H1 (cell line): Measurements from ENCODE around the gene SEMA3E. TPM values are rescaled to one million over a fixed set of nuclear protein-coding genes. Genes with fewer than 3 reads are reported as not detected.
A peak's percentile ranks its signal among the peaks of the same experiment; 100 is the strongest.

Experiments
- CTCF ChIA-PET: fragments of 300-600 bp; sonication (Branson Sonifier 250); formaldehyde crosslinking; loops from one replicate; lab custom pipeline; 2021; ENCODE audit not compliant: partially characterized antibody; lab: Charles Lee
- POLR2A ChIA-PET: fragments of 300-600 bp; sonication (Branson Sonifier 250); formaldehyde crosslinking; loops from one replicate; lab custom pipeline; 2021; ENCODE audit warnings: inconsistent platforms; ENCODE audit not compliant: partially characterized antibody; lab: Charles Lee
- DNase-seq, 2 experiments: peaks; one replicate each; pipeline versions ENCODE4 v3.0.0 to v3.0.0-alpha.2; 2010 to 2022; ENCODE audit warnings: low spot score in 2 of 2, low read depth in 1 of 2, mixed read lengths in 1 of 2
- FAIRE-seq: peaks from 2 replicates; lab custom pipeline; 2011; peaks lifted over from hg19 to GRCh38; lab: Jason Lieb, UNC
- H2AFZ ChIP-seq: 2 replicates; pipeline ENCODE4 v1.8.1; 2012; ENCODE audit warnings: low read length, inconsistent platforms
- H2AK5ac ChIP-seq: 2 replicates; pipeline ENCODE4 v1.6.1; 2013; ENCODE audit warnings: low read depth, low read length
- H2BK120ac ChIP-seq: replicated peaks from 2 replicates; pipeline ENCODE3; 2013; ENCODE audit warnings: low read depth, low read length, inconsistent platforms
- H2BK12ac ChIP-seq: 2 replicates; pipeline ENCODE4 v1.6.1; 2013; ENCODE audit warnings: low read depth, low read length
- H2BK15ac ChIP-seq: 2 replicates; pipeline ENCODE4 v1.6.1; 2013; ENCODE audit warnings: low read length
- H2BK20ac ChIP-seq: 2 replicates; pipeline ENCODE4 v1.6.1; 2013; ENCODE audit warnings: low read length
- H2BK5ac ChIP-seq: 2 replicates; pipeline ENCODE4 v1.6.1; 2013; ENCODE audit warnings: low read depth, low read length
- H3K14ac ChIP-seq: 2 replicates; pipeline ENCODE4 v1.6.1; 2013; ENCODE audit warnings: inconsistent platforms; ENCODE audit not compliant: insufficient read length
- H3K18ac ChIP-seq: 2 replicates; pipeline ENCODE4 v1.6.1; 2013; ENCODE audit warnings: low read length; ENCODE audit errors: extremely low read depth
- H3K23ac ChIP-seq: 2 replicates; pipeline ENCODE4 v1.6.1; 2013; ENCODE audit warnings: inconsistent platforms; ENCODE audit not compliant: insufficient read length
- H3K23me2 ChIP-seq: 2 replicates; pipeline ENCODE4 v1.6.1; 2013; ENCODE audit warnings: low read depth, low read length
- H3K27ac ChIP-seq: 2 replicates; pipeline ENCODE4 v1.6.1; 2011; ENCODE audit warnings: low read depth, low read length, inconsistent platforms
- H3K27me3 ChIP-seq, 4 experiments: replicated peaks in 1 of 4; 1 replicate in 1 of 4; 2 replicates in 3 of 4; pipeline versions ENCODE4 v1.6.1 to v1.8.1; 2011 to 2013; ENCODE audit warnings: low read length in 3 of 4, mild to moderate bottlenecking in 3 of 4, inconsistent platforms in 2 of 4, mixed read lengths in 2 of 4, moderate library complexity in 1 of 4; ENCODE audit not compliant: control insufficient read depth in 3 of 4, insufficient read depth in 3 of 4; ENCODE audit errors: extremely low read depth in 1 of 4
- H3K36me3 ChIP-seq, 4 experiments: 2 replicates each; pipeline versions ENCODE4 v1.6.1 to v1.8.1; 2011 to 2013; ENCODE audit warnings: mild to moderate bottlenecking in 4 of 4, low read length in 3 of 4, moderate library complexity in 2 of 4, control low read depth in 1 of 4, inconsistent platforms in 1 of 4; ENCODE audit not compliant: insufficient read depth in 4 of 4, control insufficient read depth in 2 of 4
- H3K4ac ChIP-seq: replicated peaks from 2 replicates; pipeline ENCODE3; 2013; ENCODE audit warnings: low read length, low read depth, mixed read lengths, inconsistent platforms; ENCODE audit not compliant: insufficient read length
- H3K4me1 ChIP-seq, 4 experiments: replicated peaks in 1 of 4; 1 replicate in 1 of 4; 2 replicates in 3 of 4; pipeline versions ENCODE4 v1.6.1 to v1.8.1; 2011 to 2013; ENCODE audit warnings: low read length in 3 of 4, inconsistent platforms in 2 of 4, mixed read lengths in 1 of 4; ENCODE audit not compliant: insufficient read depth in 4 of 4, control insufficient read depth in 3 of 4
- H3K4me2 ChIP-seq, 2 experiments: 2 replicates each; pipeline versions ENCODE4 v1.6.1 to v1.8.1; 2011 to 2013; ENCODE audit warnings: low read depth in 2 of 2, low read length in 2 of 2, control low read depth in 1 of 2, inconsistent platforms in 1 of 2, mild to moderate bottlenecking in 1 of 2; ENCODE audit not compliant: insufficient read depth in 1 of 2
- H3K4me3 ChIP-seq, 4 experiments: fragments of 200-600, 300-600 bp in 1 of 4; sonication (generic), shearing (Covaris generic), sonication (Bioruptor Twin) in 1 of 4; 2 replicates each; pipeline versions ENCODE4 v1.5.1 to v1.8.1; 2011 to 2016; ENCODE audit warnings: low read length in 4 of 4, low read depth in 3 of 4, control low read depth in 2 of 4, inconsistent platforms in 2 of 4, mild to moderate bottlenecking in 2 of 4, mixed read lengths in 1 of 4, moderate library complexity in 1 of 4; ENCODE audit not compliant: insufficient read depth in 2 of 4; ENCODE audit errors: extremely low read depth in 1 of 4
- H3K56ac ChIP-seq: replicated peaks from 2 replicates; pipeline ENCODE3; 2013; ENCODE audit warnings: low read depth, mild to moderate bottlenecking, mixed read lengths, low read length, inconsistent platforms; ENCODE audit not compliant: insufficient read length
- H3K79me1 ChIP-seq: 2 replicates; pipeline ENCODE4 v1.6.1; 2013; ENCODE audit warnings: low read depth, low read length, control low read depth
- H3K79me2 ChIP-seq, 2 experiments: 2 replicates each; pipeline versions ENCODE4 v1.6.1 to v1.8.1; 2012 to 2013; ENCODE audit warnings: low read length in 2 of 2, mild to moderate bottlenecking in 2 of 2, inconsistent platforms in 1 of 2; ENCODE audit not compliant: insufficient read depth in 2 of 2, control insufficient read depth in 1 of 2
- H3K9ac ChIP-seq, 4 experiments: replicated peaks in 1 of 4; 1 replicate in 1 of 4; 2 replicates in 3 of 4; pipeline versions ENCODE4 v1.6.1 to v1.8.1; 2011 to 2013; ENCODE audit warnings: low read depth in 3 of 4, low read length in 3 of 4, control low read depth in 2 of 4, mild to moderate bottlenecking in 2 of 4, moderate library complexity in 2 of 4, inconsistent platforms in 1 of 4; ENCODE audit errors: extremely low read depth in 1 of 4
- H3K9me3 ChIP-seq, 2 experiments: 2 replicates each; pipeline versions ENCODE4 v1.6.1 to v1.8.1; 2012 to 2013; ENCODE audit warnings: mild to moderate bottlenecking in 2 of 2, moderate library complexity in 2 of 2, control low read depth in 1 of 2, inconsistent platforms in 1 of 2, low read depth in 1 of 2, low read length in 1 of 2, mixed read lengths in 1 of 2; ENCODE audit not compliant: insufficient read depth in 2 of 2
- H4K20me1 ChIP-seq, 2 experiments: replicated peaks in 1 of 2; 2 replicates each; pipeline versions ENCODE3 to v1.8.1; 2011 to 2013; ENCODE audit warnings: inconsistent platforms in 2 of 2, low read length in 2 of 2, mild to moderate bottlenecking in 1 of 2; ENCODE audit not compliant: insufficient read depth in 2 of 2, control insufficient read depth in 1 of 2
- H4K5ac ChIP-seq: 2 replicates; pipeline ENCODE4 v1.6.1; 2013; ENCODE audit warnings: low read length, low read depth, mixed read lengths, inconsistent platforms; ENCODE audit not compliant: insufficient read length
- H4K8ac ChIP-seq: 2 replicates; pipeline ENCODE4 v1.8.0; 2013; ENCODE audit warnings: mild to moderate bottlenecking, moderate library complexity, low read length, inconsistent platforms; ENCODE audit not compliant: insufficient read depth; ENCODE audit errors: extremely low read depth
- H4K91ac ChIP-seq: replicated peaks from 2 replicates; pipeline ENCODE3; 2013; ENCODE audit warnings: low read length, mixed read lengths, inconsistent platforms; ENCODE audit not compliant: insufficient read length
- CREB1 ChIP-seq: IDR thresholded peaks from 2 replicates; pipeline ENCODE4 v1.6.1; 2012; ENCODE audit warnings: inconsistent platforms
- JUN ChIP-seq: IDR thresholded peaks from 2 replicates; pipeline ENCODE4 v1.6.1; 2011; ENCODE audit warnings: low read depth, mild to moderate bottlenecking, improper control_type of control experiment, low read length
- KDM1A ChIP-seq: fragments of 200-600, 300-600 bp; sonication (generic); IDR thresholded peaks from 2 replicates; pipeline ENCODE4 v1.7.1; 2016; ENCODE audit warnings: mild to moderate bottlenecking, low read length, borderline replicate concordance
- MAX ChIP-seq: IDR thresholded peaks from 2 replicates; pipeline ENCODE4 v1.6.1; 2012; ENCODE audit warnings: inconsistent platforms
- POLR2A ChIP-seq, 2 experiments: IDR thresholded peaks; 1 replicate in 1 of 2; 2 replicates in 1 of 2; pipeline ENCODE4 v1.6.1; 2011; ENCODE audit warnings: low read depth in 2 of 2, low read length in 2 of 2, mild to moderate bottlenecking in 2 of 2; ENCODE audit errors: control extremely low read depth in 1 of 2
- POLR2AphosphoS5 ChIP-seq: IDR thresholded peaks from 2 replicates; pipeline ENCODE4 v1.6.1; 2011; ENCODE audit warnings: low read depth, low read length
- TAF7 ChIP-seq: optimal IDR thresholded peaks from 2 replicates; pipeline ENCODE3; 2011; ENCODE audit warnings: low read depth, mild to moderate bottlenecking, inconsistent platforms, low read length, moderate library complexity, borderline replicate concordance
- WGBS, 2 experiments: shearing (Covaris generic) in 1 of 2; methylation state at CpG; one replicate each; pipeline versions ENCODE4 v1.1.6 to v1.1.7; 2013 to 2015; ENCODE audit warnings: low lambda C conversion rate in 2 of 2, mixed read lengths in 2 of 2, inconsistent platforms in 1 of 2, low coverage in 1 of 2, missing lambda C conversion rate in 1 of 2; ENCODE audit not compliant: insufficient replicate concordance in 2 of 2, insufficient coverage in 1 of 2, insufficient read length in 1 of 2; ENCODE audit errors: extremely low coverage in 1 of 2, missing lambda C conversion rate in 1 of 2; 5-methylcytosine and 5-hydroxymethylcytosine counted together
- polyA plus RNA-seq, 7 experiments: library from polyadenylated mRNA; depleted of rRNA in 3 of 7; stranded (reverse) in 5 of 7; unstranded in 2 of 7; fragments of >200 nt in 5 of 7; fragments of 200-250 nt in 2 of 7; gene quantifications; 1 replicate in 5 of 7; 2 replicates in 1 of 7; 4 replicates in 1 of 7; pipeline versions ENCODE4 v1.2.1 to v1.2.3, GENCODE V29; 2011 to 2013; ENCODE audit warnings: missing spikeins in 2 of 7, mixed read lengths in 2 of 7
- total RNA-seq: library from RNA; stranded (reverse); fragmentation: NEBNext Ultra II Directional; extraction: Animal tissue kit (Norgen Biotek cat#: 25700); gene quantifications from 2 replicates; pipeline ENCODE4 v1.2.1, GENCODE V29; 2021

SEMA3E gene
- total and polyA plus RNA-seq, 2 of the 8 experiments (the other 6 are each of a cell fraction or from before 2014, with no cell fraction given): 0.93 to 0.94 TPM

DNA sequence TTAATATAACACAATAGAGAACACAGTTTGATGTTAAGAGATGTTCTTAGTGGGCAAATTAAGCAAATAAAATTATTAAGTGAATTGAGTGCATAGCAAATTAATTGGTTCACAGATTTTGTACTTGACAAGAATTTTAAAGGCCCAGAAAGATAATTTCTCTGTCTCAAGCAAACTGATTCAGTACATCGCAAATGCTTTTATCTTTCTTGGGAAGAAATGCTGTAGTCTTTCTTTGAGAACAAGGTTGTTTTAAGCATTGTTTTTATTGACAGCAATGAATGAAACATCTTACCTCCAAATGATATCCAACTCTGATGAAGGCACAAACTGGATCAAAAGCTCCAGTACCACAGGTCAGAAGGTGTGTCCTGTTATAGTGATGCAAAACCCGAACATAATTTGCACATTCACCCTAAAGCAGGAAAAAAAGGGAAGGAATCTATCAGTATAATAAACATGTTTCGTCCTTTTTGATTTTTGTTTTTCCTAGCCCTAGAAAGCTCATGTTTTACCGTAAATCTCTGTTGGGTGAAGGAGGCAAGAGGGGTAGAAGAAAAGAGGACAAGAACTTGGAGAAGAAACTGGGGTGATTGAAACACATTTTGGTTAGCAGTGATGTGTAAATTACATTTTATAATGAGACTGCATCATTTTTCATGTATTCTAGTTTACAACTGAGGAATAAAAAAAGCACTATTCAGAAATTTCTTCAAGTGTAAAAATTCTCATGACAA lies 182.6 kb downstream of the SEMA3E start:
- Histone ChIP-seq H3K23me2 (no peaks in the 10 kb centered on the region), H4K20me1 (peaks cover 1 to 3% of the 10 kb centered on the region in 2 experiments), H2BK120ac (no peak overlapping the region), H3K4me3 (peak overlapping the region in 1 of 4 experiments; percentile 54; a peak in 1 of 8 replicates), H3K27me3 (peaks cover 0 to 1% (median 0%) of the 10 kb centered on the region in 4 experiments; a peak in 1 of 7 replicates), H4K5ac (no peak overlapping the region), H3K79me1 (no peaks in the 10 kb centered on the region), H2BK15ac (no peak overlapping the region), H2BK20ac (no peak overlapping the region), H3K4ac (no peak overlapping the region), H2AFZ (no peak overlapping the region), H3K18ac (no peak overlapping the region), H3K4me1 (peaks cover 0 to 11% (median 3%) of the 10 kb centered on the region in 4 experiments; a peak in 3 of 7 replicates), H3K14ac (no peak overlapping the region), H2BK12ac (no peak overlapping the region), H3K9ac (no peak overlapping the region), H3K36me3 (peaks cover 0 to 33% (median 15%) of the 10 kb centered on the region in 4 experiments; a peak in 5 of 8 replicates), H2AK5ac (no peak overlapping the region), H3K4me2 (peak overlapping the region; percentile 13 to 33; a peak in 1 of 4 replicates), H4K91ac (no peak overlapping the region), H3K9me3 (no peaks in the 10 kb centered on the region), H3K27ac (no peak overlapping the region), H3K23ac (no peak overlapping the region), H3K79me2 (peaks cover 0 to 16% of the 10 kb centered on the region in 2 experiments; a peak in 2 of 4 replicates), H4K8ac (no peak overlapping the region), H3K56ac (no peak overlapping the region), H2BK5ac (no peak overlapping the region)
- no peak for DNase-seq
- peak; percentile 81 for FAIRE-seq
- 57% methylated on average over 4 of the region's 4 CpGs; no CpG with 5 or more reads in 1 of the 2 experiments for WGBS, 2 experiments
- ChIA-PET POLR2A (interaction anchor here (0.8 to 5.8 kb wide), 17 partner anchors 8 to 208 kb away, joined by 3 to 135 read pairs (median 6); no protein-coding TSS in a partner anchor), CTCF (interaction anchor here (1.5 kb wide), 1 partner anchor 57 kb away, joined by 3 read pairs; no protein-coding TSS in a partner anchor)
- no peak for TF ChIP-seq JUN
- TF ChIP-seq POLR2A (IDR thresholded peaks at IDR 0.05; ENCODE audit: control extremely low read depth in 1 of 2, low read depth in 2 of 2, low read length in 2 of 2): peak; percentile 72 to 75; a peak in 2 of 3 replicates
- TF ChIP-seq POLR2AphosphoS5: peak; percentile 92
- no peak for TF ChIP-seq CREB1
- peak; percentile 58 for TF ChIP-seq TAF7
- no peak for TF ChIP-seq MAX
- TF ChIP-seq KDM1A: no peak
